ENCODE results near the gene NEURL4. TPM values are rescaled to one million over a fixed set of nuclear protein-coding genes. Genes with fewer than 3 reads are reported as not detected.

Gene NEURL4
- 10 to 100 TPM; 59.2 to 59.4 TPM for total RNA-seq

DNA sequence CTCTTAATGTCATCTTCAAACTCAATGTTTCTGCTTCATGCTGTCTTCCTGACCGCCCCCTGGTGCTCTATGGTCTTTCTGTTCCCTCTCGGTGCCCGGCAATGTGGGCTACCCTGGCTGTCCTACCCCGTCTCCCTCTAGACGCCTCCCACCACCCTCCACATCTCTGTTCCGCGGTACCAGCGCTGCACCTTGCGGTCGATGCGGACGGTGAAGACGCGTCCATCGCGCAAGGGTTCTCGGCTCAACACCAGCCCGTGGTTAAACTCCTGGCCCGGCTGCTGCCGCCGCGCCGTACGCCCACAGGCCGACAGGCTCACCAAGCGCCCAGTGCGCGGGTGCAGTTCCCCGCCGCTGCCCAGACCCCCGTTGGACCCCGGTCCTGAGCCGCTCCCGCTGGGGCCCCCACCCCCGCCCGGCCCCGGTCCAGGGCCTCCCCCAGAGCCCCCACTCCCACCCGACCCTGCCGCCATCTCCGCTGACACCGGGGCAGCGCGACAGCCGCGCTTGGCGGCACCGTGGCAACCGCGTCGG, at the start of gene NEURL4:
TSS of gene NEURL4 (minus strand) at position 496 of the 534 bp plus-strand sequence. CDS start at position 473, 23 bp downstream.
- ChIA-PET CTCF (interaction anchor here (0.7 to 2.7 kb wide), 9 partner anchors 9 to 232 kb away, joined by 3 to 11 read pairs (median 4); partner anchors contain the start of genes DVL2, GPS2 and SENP3), POLR2A (interaction anchor here (0.8 to 1.9 kb wide), 13 partner anchors 8 to 357 kb away, joined by 3 to 13 read pairs (median 5); partner anchors contain the start of genes GPS2, MPDU1 and TMEM102)

DNA sequence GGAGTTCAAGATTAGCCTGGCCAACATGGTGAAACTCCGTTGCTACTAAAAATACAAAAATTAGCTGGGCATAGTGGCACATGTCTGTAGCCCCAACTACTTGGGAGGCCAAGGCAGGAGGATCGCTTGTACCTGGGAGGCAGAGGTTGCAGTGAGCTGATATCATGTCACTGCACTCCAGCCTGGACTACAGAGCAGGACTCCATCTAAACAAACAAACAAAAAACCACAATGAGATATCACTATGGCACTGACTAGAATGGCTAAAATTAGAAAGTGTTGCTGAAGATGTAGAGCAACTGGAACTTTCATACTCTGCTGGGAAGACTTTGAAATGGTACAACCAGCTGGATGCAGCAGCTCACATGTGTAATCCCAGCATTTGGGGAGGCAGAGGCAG, 45.2 kb upstream of the NEURL4 start:
- POLR2A ChIA-PET, result no interaction called here

DNA sequence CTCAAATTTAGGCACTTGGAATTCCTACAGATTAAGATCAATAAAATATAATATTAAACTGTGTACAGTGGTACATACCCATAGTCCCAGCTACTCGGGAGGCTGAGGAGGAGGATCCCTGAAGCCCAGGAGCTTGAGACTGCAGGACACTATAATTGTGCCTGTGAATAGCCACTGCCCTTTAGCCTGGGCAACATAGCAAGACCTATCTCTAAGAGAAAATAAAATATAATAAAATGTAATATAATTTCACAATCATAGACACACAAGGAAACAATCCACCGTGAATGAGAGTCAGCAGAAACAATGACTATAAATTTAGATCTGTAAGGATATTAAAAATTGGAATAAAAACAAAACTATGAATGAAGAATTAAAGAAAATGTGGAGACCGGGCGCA, 41.7 kb upstream of the NEURL4 start:
- CTCF ChIA-PET, result interaction anchor here (1.0 kb wide), 1 partner anchor 75 kb away, joined by 3 read pairs; no protein-coding TSS in a partner anchor
- POLR2A ChIA-PET, result interaction anchor here (0.7 kb wide), 1 partner anchor 15 kb away, joined by 4 read pairs; no protein-coding TSS in a partner anchor

More for the DNA sequence above, 45.2 kb upstream of the NEURL4 start:
- CTCF ChIA-PET, result no interaction called here

DNA sequence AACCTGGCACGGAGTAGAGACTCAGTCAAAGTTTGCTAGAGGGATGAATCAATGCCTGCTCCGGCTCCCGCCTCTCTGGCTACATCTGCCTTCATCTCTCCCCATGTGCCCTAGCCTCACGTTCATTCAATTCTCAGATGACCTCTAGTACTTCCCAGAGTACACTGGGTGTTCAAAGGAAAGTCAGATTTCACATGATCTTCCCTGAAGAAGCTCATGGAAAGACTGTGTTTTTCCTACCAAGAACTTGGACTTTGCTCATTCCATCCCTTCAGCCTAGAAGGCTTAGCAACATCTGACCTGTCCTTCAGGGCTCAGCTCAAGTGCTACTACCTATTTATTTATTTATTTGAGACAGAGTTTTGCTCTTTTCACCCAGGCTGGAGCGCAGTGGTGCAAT, 40.7 kb upstream of the NEURL4 start:
- ChIA-PET POLR2A (no interaction called here), CTCF (interaction anchor here (1.0 kb wide), 1 partner anchor 74 kb away, joined by 3 read pairs; no protein-coding TSS in a partner anchor)

DNA sequence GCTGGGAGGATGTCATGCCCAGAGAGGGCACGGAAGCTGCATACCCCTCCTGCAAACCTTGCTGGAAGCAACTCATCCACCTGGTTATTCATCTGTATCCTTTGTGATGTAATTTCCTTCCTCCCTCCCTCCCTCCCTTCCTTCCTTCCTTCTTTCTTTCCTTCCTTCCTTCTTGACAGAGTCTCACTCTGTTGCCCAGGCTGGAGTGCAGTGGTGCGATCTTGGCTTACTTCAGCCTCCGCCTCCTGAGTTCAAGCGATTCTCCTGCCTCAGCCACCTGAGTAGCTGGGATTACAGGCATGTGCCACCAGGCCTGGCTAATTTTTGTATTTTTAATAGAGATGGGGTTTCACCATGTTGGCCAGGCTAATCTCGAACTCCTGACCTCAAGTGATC, 39.5 kb upstream of the NEURL4 start:
- ChIA-PET CTCF (interaction anchor here (0.6 to 1.0 kb wide), 2 partner anchors 16 to 72 kb away, joined by 3 to 4 read pairs; no protein-coding TSS in a partner anchor), POLR2A (interaction anchor here (0.5 kb wide), 1 partner anchor 10 kb away, joined by 3 read pairs; no protein-coding TSS in a partner anchor)

DNA sequence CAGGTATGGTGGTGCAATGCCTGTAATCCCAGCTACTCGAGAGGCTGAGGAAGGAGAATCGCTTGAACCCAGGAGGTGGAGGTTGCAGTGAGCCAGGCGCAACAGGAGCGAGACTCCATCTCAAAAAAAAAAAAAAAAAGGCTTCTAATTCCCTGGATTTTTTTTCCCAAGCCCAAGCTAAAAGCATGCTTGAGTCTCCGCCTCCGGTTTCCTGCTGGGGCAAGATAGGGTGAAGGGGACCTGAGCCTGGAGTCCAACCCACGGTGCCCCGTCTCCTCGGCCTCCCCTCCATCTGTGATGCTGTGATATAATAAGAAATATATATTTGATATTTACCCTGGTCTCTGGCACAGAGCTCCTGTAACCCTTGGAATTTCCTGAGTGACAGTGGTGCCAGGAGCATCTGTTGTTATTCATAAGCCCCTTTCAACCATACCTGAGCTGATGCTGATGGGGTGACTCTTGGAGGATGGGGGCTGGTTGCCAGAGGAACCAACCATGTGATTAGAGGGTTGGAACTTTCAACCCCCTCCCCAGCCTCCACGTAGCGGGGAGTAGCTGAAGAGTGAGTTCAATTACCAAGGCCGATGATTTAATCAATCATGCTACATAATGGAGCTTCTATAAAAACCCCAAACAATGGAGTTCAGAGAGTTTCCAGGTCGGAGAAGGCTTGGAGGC, 38.9 kb upstream of the NEURL4 start:
- CTCF ChIA-PET, result interaction anchor here (0.6 to 1.0 kb wide), 2 partner anchors 16 to 446 kb away, joined by 3 to 4 read pairs; no protein-coding TSS in a partner anchor

DNA sequence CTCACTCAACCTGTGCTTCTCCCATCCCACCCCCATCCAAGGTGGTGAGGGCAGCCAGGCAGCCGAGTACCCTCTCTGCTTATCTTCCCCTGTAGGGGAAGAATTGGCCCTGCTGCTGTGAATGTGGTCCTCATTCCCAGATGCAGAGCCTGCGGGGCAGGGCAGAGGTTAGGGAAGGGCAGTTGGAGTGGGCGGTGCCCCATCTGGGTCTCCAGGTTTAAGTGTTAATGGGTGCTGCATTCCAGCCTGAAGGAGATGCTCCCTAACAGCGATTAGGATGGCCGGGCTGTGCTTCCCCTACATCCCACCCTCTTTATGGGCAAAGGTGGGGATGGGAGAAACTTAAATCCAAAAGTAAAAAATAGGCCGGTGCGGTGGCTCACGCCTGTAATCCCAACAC, 37.9 kb upstream of the NEURL4 start:
- POLR2A ChIA-PET, result no interaction called here
- CTCF ChIA-PET, result no interaction called here

More for the DNA sequence above, 38.9 kb upstream of the NEURL4 start:
- POLR2A ChIA-PET, result interaction anchor here (0.5 kb wide), 1 partner anchor 10 kb away, joined by 3 read pairs; no protein-coding TSS in a partner anchor

DNA sequence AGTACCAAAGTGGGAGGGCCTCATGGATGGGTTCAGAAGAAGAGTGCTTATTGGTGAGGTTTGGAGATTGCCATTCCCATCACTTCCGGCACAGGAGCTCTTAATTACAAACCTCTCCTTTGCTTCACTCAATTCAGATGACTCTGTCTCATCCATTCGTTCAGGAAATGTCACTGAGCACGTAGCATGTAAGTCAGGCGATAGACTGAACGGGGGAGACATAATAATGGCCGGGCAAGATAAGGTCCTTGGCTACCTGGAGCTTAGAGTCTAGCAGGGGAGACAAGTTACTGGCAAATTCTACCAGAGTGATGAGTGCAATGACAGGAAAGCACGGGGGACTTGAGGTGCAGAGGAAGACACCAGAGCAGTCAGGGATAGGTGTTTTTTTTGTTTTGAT, 36.8 kb upstream of the NEURL4 start:
- POLR2A ChIA-PET, result interaction anchor here (0.6 kb wide), 1 partner anchor 23 kb away, joined by 9 read pairs; no protein-coding TSS in a partner anchor
- CTCF ChIA-PET, result interaction anchor here (1.8 kb wide), 1 partner anchor 10 kb away, joined by 5 read pairs; no protein-coding TSS in a partner anchor

DNA sequence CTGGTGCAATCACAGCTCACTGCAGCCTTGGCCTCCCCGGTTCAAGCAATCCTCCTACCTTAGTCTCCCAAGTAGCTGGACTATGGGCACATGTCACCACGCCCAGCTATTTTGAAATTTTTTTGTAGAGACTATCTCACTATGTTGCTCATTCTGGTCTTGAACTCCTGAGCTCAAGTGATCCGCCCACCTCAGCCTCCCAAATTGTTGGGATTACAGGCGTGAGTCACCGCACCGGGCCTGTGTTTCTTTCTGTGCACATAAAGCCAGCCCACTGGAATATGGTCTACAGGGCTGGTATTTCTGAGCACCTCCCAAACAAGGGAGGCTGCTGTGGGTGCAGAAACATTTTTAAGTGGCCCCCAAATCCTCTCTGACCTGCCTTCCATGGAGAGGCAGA, 34.2 kb upstream of the NEURL4 start:
- CTCF ChIA-PET, result no interaction called here

DNA sequence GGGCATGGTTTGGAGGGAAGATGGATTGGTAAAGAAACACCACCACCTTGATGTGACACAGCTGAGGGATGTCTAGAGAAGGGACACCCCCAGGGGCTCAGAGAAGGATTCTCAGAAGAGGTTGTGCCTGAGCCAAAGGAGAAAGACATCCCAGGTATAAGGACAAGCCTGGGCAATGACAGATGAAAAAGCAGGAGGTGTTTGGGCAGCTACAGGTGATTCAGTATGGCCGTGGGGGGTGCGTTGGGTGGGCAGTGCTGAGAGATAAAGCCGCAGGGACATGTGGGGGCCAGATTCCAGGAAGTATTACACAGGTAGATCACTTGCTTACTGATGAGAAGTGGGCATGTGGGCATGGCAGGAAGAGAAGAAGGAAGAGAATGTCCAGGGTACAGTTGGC, 32.8 kb upstream of the NEURL4 start:
- ChIA-PET POLR2A (no interaction called here), CTCF (interaction anchor here (0.6 kb wide), 1 partner anchor 8 kb away, joined by 3 read pairs; no protein-coding TSS in a partner anchor)

More for the DNA sequence above, 34.2 kb upstream of the NEURL4 start:
- POLR2A ChIA-PET, result no interaction called here

DNA sequence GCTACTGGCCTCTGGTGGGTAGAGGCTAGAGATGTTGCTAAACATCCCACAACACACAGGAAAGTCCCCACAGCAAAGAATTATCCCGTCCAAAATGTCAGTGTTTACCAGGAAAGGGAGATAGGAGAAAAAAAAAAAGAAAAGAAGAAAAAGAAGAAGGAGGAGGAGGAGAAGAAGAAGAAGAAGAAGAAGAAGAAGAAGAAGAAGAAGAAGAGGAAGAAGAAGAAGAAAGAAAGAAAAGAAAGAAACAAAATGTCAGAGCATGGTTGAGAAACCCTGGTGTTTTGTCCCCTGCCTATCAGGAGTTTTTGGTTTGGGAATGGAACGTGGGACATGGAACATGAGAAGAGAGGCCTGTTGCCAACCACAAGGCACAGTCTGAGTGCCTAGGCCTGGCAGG, 28.2 kb upstream of the NEURL4 start:
- CTCF ChIA-PET, result interaction anchor here (1.3 to 1.6 kb wide), 2 partner anchors 23 to 80 kb away, joined by 5 read pairs; no protein-coding TSS in a partner anchor
- POLR2A ChIA-PET, result no interaction called here

DNA sequence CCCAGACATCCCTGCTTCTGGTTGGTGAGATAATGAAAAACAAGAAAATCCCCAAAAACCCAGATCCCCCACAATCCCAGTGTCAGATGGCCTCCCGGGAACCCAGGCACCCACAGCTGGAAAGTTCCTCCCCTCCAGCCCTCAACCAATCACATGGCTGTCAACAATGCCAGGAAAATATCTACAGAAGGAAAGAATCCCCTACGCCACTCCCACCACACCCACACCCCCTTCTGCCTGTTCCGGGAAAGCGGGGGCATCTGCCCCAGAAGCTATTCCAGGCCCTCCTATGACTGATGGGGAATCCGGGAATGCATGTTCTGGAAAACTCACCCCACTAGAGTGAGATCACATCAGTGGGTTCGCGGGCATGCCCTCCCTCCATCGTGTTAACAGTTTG, 27.6 kb upstream of the NEURL4 start:
- POLR2A ChIA-PET, result no interaction called here
- CTCF ChIA-PET, result interaction anchor here (0.6 to 2.2 kb wide), 22 partner anchors 9 to 204 kb away, joined by 3 to 31 read pairs (median 5); partner anchors contain the start of genes NEURL4, PLSCR3, SENP3 and TMEM102

DNA sequence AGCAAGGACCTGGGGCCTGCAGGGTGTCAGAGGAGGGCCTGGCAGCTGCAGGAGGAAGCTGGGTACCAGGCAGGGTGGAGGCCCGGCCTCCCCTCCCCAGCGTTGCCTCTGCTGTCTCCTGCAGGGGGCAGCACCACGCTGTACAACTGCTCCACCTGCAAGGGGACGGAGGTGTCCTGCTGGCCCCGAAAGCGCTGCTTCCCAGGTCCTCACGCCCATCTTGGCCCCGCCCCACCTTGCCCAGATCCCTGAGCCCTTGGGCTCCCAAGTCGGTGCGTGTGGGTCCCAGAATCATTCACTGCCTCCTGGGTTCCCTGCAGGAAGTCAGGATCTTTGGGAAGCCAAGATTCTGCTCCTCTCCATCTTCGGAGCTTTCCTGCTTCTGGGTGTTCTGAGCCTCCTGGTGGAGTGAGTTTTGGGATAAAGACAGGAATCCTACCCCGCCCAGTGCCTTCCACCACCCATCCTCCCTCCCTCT, 27.0 kb upstream of the NEURL4 start:
- ChIA-PET POLR2A (interaction anchor here (1.2 kb wide), 2 partner anchors 79 to 80 kb away, joined by 3 to 4 read pairs; partner anchors contain the start of gene TMEM102), CTCF (interaction anchor here (0.6 to 2.2 kb wide), 33 partner anchors 10 to 317 kb away, joined by 3 to 31 read pairs (median 4); partner anchors contain the start of genes ACAP1, NEURL4, PLSCR3 and SENP3)

DNA sequence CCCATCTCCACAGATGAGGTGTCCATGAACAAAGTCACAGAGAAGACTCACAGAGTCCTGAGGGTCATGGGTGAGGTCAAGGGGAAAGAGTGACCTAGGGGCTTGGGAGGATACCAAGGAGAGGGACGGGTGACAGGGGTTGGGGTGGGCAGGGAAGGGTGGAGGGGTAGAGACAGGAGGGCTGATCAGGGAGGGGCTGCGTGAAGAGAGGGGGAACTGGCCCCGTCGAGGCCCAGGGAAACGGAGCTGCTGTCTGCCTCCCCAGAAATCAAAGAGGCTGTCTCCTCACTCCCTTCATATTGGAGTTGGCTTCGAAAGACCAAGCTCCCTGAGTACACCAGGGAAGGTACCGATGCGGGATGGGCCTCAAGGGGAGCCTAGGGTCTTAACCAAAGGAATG, 26.4 kb upstream of the NEURL4 start:
- CTCF ChIA-PET, result interaction anchor here (0.6 to 2.2 kb wide), 28 partner anchors 10 to 318 kb away, joined by 3 to 31 read pairs (median 4); partner anchors contain the start of genes ACAP1, NEURL4, PLSCR3 and SENP3
- POLR2A ChIA-PET, result interaction anchor here (1.2 kb wide), 2 partner anchors 80 to 81 kb away, joined by 3 to 4 read pairs; partner anchors contain the start of gene TMEM102

DNA sequence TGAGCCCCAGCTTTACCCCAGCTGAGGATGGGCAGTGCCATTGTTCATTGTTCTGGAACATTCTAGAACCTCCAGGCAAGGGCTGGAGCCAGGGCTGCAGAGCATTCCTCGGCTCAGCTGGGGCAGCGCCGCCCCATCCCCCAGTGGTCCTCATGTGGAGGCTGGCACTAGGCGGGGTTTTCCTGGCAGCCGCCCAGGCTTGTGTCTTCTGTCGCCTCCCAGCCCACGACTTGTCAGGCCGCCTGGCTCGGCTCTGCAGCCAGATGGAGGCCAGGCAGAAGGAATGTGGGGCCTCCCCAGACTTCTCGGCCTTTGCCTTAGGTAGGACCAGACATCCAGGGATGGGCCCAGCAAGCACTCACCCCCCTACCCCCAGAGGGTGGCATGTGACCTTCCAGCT, 25.9 kb upstream of the NEURL4 start, which contains the start of gene TMEM95:
TSS of gene TMEM95 (plus strand) at position 104 of the 400 bp plus-strand sequence. CDS start at position 153, 49 bp downstream.
- ChIA-PET POLR2A (interaction anchor here (1.2 kb wide), 2 partner anchors 80 to 81 kb away, joined by 3 to 4 read pairs; partner anchors contain the start of gene TMEM102), CTCF (interaction anchor here (0.8 to 2.2 kb wide), 14 partner anchors 9 to 206 kb away, joined by 3 to 31 read pairs (median 4); partner anchors contain the start of genes NEURL4, PLSCR3, SENP3 and TMEM102)

DNA sequence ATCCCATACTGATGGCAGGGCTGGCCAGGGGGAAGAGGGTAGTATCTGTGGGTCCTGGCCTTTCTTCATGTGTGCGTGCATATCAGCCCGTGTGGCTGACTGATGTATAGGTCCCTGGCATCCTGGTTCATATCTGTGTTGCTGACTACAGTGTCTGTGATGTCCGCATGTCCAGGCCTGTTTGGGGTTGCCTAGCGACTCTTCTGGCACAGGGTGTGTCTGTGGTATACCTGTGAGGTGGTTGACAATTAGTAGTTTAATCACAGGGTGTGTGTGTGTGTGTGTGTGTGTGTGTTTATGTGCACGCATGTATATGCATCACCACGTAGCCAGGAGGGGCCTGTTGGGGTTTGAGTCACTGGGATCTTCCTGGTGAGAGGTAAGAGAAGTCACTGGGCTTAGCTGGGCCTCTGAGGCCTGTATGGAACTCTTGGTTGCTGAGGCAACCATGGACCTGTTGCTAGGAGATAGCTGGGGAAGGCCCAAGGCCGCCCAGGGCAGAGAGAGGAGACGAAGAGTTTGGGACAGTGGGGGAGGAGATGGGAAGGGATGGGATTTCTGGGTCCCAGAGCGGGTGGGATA, 25.2 kb upstream of the NEURL4 start:
- POLR2A ChIA-PET, result interaction anchor here (1.3 kb wide), 1 partner anchor 18 kb away, joined by 3 read pairs; the partner anchor contains the start of gene ACAP1
- CTCF ChIA-PET, result interaction anchor here (0.6 to 1.6 kb wide), 9 partner anchors 8 to 207 kb away, joined by 3 to 5 read pairs (median 3); partner anchors contain the start of gene TMEM102

DNA sequence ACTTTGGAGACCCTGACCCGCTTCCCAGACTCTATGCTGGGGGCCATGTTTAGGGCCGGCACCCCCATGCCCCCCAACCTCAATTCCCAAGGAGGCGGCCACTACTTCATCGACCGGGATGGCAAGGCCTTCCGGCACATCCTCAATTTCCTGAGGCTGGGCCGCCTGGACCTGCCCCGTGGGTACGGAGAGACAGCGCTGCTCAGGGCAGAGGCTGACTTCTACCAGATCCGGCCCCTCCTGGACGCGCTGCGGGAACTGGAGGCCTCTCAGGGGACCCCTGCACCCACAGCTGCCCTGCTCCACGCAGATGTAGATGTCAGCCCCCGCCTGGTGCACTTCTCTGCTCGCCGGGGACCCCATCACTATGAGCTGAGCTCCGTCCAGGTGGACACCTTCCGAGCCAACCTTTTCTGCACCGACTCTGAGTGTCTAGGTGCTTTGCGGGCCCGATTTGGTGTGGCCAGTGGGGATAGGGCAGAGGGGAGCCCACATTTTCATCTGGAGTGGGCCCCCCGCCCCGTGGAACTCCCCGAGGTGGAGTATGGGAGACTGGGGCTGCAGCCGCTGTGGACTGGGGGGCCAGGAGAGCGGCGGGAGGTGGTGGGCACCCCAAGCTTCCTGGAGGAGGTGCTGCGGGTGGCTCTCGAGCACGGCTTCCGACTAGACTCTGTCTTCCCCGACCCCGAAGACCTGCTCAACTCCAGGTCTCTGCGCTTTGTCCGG, 23.9 kb upstream of the NEURL4 start:
- POLR2A ChIA-PET, result interaction anchor here (1.0 to 1.3 kb wide), 2 partner anchors 17 to 83 kb away, joined by 3 read pairs; partner anchors contain the start of gene ACAP1

DNA sequence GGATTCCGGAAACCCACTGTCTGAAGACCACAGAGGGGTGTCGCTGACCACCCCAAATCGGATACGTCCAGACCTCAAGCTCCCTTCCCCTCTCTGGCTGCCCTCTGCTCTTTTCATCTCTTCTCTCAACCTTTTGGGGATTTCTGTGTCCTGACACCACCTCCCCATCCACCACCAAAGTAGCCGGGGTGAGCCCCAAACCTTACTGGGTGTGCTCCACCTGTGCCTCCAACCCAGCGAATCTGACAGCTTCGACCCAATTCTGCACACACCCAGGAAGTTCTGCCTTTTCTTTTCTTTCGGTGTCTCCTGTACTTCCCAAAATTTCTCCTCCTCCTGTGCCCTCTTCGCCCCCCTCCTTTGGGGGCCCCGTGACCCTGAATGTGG, 23.4 kb upstream of the NEURL4 start:
- ChIA-PET CTCF (interaction anchor here (1.0 to 1.7 kb wide), 5 partner anchors 34 to 237 kb away, joined by 3 to 5 read pairs (median 4); partner anchors contain the start of genes SOX15 and TMEM102), POLR2A (no interaction called here)

More for the DNA sequence above, 23.9 kb upstream of the NEURL4 start:
- CTCF ChIA-PET, result interaction anchor here (1.0 to 1.7 kb wide), 8 partner anchors 15 to 236 kb away, joined by 3 to 5 read pairs (median 4); partner anchors contain the start of genes SOX15 and TMEM102

Measured in activated CD8-positive, alpha-beta memory T cell treated with anti-CD3 and anti-CD28 coated beads for 36 hours (primary cell).